ENCODE results near the gene CASK.

Gene CASK

GRCh38 chrX:41779030-41779564, 144.3 kb downstream of the CASK start:
- ATAC-seq: peak; percentile 74
- TF ChIP-seq ISL1 (CRISPR knock-in tag; IDR thresholded peaks at IDR 0.05) (peak; percentile 18; the same call in 1 of the 2 replicates), SNAI2 (CRISPR knock-in tag; IDR thresholded peaks at IDR 0.05) (no peak), ESRRG (CRISPR knock-in tag; IDR thresholded peaks at IDR 0.05) (no peak), ZNF8 (CRISPR knock-in tag; IDR thresholded peaks at IDR 0.05) (no peak), ZFP30 (CRISPR knock-in tag; IDR thresholded peaks at IDR 0.05) (no peak)
- TF ChIP-seq, protein P1, sequence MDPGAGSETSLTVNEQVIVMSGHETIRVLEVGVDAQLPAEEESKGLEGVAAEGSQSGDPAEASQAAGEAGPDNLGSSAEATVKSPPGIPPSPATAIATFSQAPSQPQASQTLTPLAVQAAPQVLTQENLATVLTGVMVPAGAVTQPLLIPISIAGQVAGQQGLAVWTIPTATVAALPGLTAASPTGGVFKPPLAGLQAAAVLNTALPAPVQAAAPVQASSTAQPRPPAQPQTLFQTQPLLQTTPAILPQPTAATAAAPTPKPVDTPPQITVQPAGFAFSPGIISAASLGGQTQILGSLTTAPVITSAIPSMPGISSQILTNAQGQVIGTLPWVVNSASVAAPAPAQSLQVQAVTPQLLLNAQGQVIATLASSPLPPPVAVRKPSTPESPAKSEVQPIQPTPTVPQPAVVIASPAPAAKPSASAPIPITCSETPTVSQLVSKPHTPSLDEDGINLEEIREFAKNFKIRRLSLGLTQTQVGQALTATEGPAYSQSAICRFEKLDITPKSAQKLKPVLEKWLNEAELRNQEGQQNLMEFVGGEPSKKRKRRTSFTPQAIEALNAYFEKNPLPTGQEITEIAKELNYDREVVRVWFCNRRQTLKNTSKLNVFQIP (CRISPR knock-in tag; IDR thresholded peaks at IDR 0.05; ENCODE audit: borderline replicate concordance, low read depth): no peak

- no peak for TF ChIP-seq ARNTL (CRISPR knock-in tag; IDR thresholded peaks at IDR 0.05; ENCODE audit: borderline replicate concordance, low read depth)
- TF ChIP-seq ZFP30 (CRISPR knock-in tag; IDR thresholded peaks at IDR 0.05): no peak
- no peak for TF ChIP-seq PPARA (CRISPR knock-in tag; IDR thresholded peaks at IDR 0.05; ENCODE audit: borderline replicate concordance)
- no peak for TF ChIP-seq ZFP3 (CRISPR knock-in tag; IDR thresholded peaks at IDR 0.05)
- TF ChIP-seq TCF4 (CRISPR knock-in tag; IDR thresholded peaks at IDR 0.05; ENCODE audit: borderline replicate concordance): no peak
- no peak for TF ChIP-seq CSRNP3 (CRISPR knock-in tag; IDR thresholded peaks at IDR 0.05)
- no peak for TF ChIP-seq SNAI2 (CRISPR knock-in tag; IDR thresholded peaks at IDR 0.05)
- no peak for TF ChIP-seq RARB (CRISPR knock-in tag; IDR thresholded peaks at IDR 0.05)
- no peak for TF ChIP-seq ZNF565 (CRISPR knock-in tag; conservative IDR thresholded peaks at IDR 0.05; ENCODE audit: low read depth)
- TF ChIP-seq OSR1 (CRISPR knock-in tag; IDR thresholded peaks at IDR 0.05): no peak
- no peak for TF ChIP-seq PATZ1 (CRISPR knock-in tag; IDR thresholded peaks at IDR 0.05; ENCODE audit: borderline replicate concordance)
- no peak for TF ChIP-seq ESRRG (CRISPR knock-in tag; IDR thresholded peaks at IDR 0.05)
- TF ChIP-seq, protein P1 (CRISPR knock-in tag; IDR thresholded peaks at IDR 0.05; ENCODE audit: borderline replicate concordance, low read depth): no peak
- no peak for TF ChIP-seq ZNF8 (CRISPR knock-in tag; IDR thresholded peaks at IDR 0.05)
- no peak for TF ChIP-seq CSDC2 (CRISPR knock-in tag; IDR thresholded peaks at IDR 0.05)
- TF ChIP-seq ZNF70 (CRISPR knock-in tag; IDR thresholded peaks at IDR 0.05): no peak
- TF ChIP-seq ZC3H10 (CRISPR knock-in tag; IDR thresholded peaks at IDR 0.05): no peak
- no peak for TF ChIP-seq BACH2 (CRISPR knock-in tag; IDR thresholded peaks at IDR 0.05; ENCODE audit: borderline replicate concordance)
- no peak for TF ChIP-seq ISL1 (CRISPR knock-in tag; IDR thresholded peaks at IDR 0.05)
- no peak for TF ChIP-seq TSHZ2 (CRISPR knock-in tag; IDR thresholded peaks at IDR 0.05)
- no peak for ATAC-seq
Measured at GRCh38 chrX:41761702-41762101, 161.7 kb downstream of the CASK start.

DNA sequence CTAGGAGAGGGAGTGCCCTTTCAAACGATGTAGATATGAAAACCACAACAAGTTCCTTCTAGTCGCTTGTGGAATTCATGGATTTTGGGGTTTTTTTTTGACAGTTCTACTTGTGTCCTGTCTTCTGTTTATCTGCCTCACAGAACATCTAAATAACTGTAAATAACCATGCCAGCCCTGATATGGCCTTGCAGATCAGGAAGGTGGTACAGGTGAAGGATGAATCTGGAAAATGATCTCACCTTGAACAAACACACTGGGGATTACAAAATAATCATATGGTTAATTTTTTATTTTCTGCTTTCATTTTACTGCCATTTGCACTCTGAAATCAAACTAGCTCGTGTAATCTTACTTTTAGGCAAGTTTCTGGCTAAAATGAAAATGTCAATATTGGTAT, 162.2 kb downstream of the CASK start:
- no peak for ATAC-seq
- TF ChIP-seq ESRRG (CRISPR knock-in tag; IDR thresholded peaks at IDR 0.05) (no peak), ZNF70 (CRISPR knock-in tag; IDR thresholded peaks at IDR 0.05) (no peak), CREB5 (CRISPR knock-in tag; IDR thresholded peaks at IDR 0.05; ENCODE audit: low read depth) (no peak), ZFP3 (CRISPR knock-in tag; IDR thresholded peaks at IDR 0.05) (no peak), ISL1 (CRISPR knock-in tag; IDR thresholded peaks at IDR 0.05) (no peak), TCF4 (CRISPR knock-in tag; IDR thresholded peaks at IDR 0.05; ENCODE audit: borderline replicate concordance) (no peak), BACH2 (CRISPR knock-in tag; IDR thresholded peaks at IDR 0.05; ENCODE audit: borderline replicate concordance) (no peak), TOX (CRISPR knock-in tag; IDR thresholded peaks at IDR 0.05; ENCODE audit: borderline replicate concordance) (no peak), TSHZ2 (CRISPR knock-in tag; IDR thresholded peaks at IDR 0.05) (no peak)

Measured in SK-N-SH treated with all-trans-retinoic acid at 6 μM for 48 hours (cell line).